GM21576 (cell line): ENCODE measurements around the gene CDKN2AIPNL.
"Not testable (repeated sequence)": the region's sequence is repeated elsewhere in the genome, so short reads cannot be mapped to it uniquely, and the experiment has no call there.

Experiments used
- ATAC-seq: cut with Tn5 transposase; IDR thresholded peaks from one replicate; pipeline ENCODE4 v1.9.1; 2021; ENCODE audit warnings: mild to moderate bottlenecking, moderate library complexity; ENCODE audit not compliant: unreplicated experiment

Gene CDKN2AIPNL

DNA sequence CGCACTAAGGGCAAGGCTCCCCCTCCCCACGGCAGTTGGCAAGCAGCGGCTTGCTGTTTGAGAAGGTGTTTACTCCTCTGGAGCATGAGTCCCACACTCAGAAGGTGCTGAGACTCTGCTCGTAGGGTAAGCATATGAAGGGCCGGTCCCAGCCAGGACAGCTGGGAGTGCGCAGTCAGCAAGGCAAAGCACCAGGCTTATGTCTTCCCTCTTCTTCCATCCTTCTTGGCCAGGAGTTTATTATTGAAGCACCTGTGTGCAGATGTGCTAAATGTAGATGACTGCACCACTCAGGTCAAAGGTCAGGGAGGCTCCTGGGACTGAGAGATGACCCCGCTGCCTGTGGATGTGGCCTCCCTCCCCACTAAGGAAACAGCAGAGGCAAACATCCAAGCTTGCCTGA lies 27.0 kb upstream of the CDKN2AIPNL start:
- ATAC-seq = no peak

DNA sequence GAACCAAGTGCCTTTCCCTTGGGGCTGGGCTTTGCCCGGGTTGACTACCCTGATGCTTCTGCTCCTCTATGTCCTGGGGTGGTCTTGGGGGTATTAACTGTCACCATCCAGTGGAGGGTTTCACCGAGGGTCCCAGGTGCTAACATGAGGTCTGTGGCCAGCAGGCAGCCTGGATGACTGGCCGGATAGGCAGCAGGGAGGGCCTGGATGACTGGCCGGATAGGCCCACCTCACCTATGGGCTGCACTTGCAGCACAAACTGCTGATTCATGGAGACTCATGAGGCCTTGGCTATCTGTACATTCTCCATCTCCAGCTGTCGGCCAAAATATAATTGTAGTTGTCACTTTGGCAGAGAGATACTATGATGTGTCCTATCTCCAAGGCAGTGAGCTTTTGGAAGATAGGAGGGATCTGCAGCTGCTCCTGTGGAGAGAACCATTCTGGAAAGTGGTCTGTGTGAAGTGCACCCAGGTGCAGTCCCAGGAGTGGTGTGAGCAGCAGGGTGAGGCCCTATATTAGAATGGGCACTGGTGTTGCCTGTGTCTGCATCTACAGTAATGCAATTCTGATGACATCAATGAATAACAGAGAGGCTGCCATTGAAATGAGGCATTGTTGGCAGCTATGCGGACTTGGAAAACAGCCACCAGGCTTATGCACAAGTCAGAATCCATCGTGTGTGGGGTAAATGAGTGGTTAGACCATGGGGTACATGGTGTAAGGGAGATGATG lies 26.3 kb upstream of the CDKN2AIPNL start:
- ATAC-seq = no peak

DNA sequence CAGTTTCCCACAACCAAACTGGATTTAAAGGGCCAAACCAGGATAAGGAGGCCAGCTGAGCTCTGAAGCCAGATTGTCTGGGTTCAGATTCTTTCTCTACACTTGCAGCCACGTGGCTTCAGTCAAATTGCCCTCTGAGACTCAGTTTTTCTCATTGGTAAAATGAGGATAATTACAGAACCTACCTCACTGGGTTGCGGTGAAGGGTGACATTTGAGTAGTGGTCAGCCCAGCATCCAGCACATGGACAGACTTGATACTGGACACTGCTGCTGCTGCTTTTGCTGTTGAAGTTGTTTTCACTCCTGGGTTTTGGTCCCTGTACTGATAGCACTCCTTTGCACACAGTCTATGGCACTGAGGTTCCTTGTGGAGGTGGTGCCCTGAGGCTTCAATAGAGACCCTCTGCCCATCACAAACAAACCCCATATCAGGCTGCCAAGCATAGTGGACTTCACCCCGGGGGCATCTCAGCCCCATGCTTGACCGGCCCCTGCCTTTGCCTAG lies 25.7 kb upstream of the CDKN2AIPNL start:
- ATAC-seq = peak; percentile 6

DNA sequence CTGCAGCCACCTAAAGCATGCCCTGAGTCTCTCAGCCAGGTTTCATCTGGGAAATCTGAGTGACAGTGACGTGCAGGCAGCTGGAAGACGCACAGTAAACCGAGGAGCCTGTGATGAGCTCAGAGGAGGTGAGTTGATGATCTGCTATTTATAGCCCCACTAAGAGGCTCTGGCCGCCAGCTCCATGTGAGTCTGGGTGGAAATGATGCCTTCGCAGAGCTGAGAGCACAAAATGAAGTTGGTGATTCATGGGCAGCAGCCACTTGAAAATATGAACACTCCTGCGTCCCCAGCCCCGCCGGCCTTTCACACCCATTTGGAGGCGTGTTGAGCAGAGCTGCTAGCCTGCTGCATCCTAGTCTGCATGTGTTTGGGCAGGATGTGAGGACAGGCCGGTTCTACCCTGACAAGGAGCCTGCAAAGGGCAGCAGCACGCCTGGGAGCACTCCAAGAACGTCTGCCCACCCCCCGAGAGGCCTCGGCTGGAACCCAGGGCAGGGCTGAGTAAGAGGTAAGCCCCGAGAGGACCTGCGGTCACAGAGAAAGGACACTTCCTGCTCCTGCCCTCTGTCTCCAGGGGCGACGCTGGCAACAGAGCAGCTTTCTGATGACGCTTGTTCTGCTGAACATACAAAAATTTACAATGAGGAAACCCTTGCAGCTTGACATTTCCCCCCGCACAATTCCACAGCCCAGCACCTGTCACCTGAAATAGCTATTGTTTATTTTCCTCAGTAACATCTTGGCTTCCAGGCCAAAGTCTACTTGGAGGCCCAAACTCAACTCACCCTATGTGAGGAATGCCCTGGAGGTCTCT lies 25.1 kb upstream of the CDKN2AIPNL start:
- peak; percentile 93 for ATAC-seq

DNA sequence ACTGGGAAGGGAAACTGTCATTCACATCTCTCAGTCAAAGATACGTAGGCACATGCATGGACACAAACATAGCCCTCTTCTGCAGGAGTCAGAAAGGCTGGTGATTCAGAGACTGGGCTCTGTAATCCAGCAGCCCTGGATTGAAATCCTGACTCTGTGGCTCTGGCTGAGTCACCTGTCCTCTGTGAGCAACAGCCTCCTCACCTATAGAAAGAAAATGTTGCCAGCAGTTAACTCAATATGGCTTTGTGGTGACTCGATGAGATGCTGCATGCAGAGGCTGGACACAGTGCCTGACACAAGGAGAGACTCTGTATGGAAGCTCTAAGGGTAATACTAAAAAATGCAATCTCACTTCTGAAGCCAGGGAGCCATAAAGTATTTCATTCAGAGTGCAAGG lies 23.9 kb upstream of the CDKN2AIPNL start:
- no peak for ATAC-seq

DNA sequence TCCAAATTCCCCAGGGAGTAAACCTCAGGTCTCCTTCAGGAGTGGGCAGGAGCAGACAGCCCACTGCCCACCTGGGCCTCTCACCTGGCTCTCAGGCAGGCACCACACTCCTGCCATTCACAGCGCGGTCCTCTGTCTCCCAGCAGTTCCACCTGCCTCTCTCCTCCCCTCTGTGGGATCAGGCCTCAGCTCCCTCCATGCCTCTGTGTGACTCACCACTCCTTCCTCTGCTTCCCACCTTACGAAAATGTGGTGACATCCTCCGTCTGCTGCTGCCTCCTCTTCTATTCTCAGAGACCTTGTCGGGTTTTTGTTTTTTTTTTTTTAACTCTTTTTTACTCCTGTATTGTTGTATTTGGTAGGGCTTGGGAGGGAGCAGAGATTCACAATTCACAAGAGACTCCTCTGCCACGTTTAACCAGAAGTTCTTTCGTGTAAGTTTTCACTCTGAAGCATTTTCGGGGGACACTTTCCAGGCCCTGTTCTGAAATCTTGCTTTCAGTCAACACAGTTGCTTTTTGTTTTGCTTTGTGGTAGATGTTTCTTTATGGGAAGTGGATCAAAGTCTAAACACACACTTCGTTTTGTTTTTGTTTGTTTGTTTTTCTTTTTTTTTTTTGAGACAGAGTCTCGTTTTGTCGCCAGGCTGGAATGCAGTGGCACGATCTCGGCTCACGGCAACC lies 21.1 kb upstream of the CDKN2AIPNL start:
- no peak for ATAC-seq

DNA sequence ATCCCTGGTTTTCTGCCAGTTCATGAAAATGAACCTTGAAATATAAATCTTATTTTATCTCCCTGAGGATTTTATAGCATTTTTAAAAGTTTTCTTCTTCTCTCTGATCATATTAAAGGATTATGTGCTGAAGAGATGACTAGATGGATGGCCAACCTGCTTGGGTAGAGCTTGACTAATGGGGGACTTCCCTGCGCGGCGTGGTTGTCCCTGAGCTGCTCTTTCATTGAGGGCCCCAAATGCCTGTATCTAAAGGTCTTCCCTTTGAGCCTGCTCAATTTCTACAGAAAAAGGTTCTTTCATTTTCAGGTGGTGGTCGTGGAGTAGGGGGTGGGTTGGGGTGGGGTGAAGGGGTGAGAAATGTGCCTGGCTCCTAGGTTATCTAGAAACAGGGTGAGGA lies 20.5 kb upstream of the CDKN2AIPNL start:
- no peak for ATAC-seq

DNA sequence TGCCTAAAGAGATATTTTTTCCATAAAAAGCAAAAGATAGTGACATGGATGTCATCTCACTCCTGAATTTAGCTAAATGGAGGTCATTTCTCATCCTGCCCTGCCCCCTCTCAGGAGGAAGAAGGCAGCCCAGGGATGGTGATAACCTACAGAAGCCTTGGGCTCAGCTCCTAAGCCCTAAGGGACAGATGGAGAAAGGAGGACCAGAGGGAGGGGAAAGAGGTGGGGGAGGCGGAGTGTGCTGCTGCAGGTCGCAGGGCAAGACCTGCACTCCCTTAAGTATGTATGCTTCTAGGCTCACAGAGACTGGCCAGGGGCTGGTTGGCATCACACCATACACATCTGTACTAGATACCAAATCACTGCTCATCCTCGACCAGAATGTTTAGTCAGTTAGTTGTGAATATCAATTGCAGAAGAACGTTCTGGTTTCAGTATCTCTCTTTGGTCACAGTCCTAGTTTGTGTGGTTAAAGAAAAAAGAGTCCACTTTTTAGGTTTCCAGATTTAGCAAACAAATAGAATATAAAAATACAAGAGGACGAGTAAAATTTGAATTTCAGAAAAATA lies 18.4 kb upstream of the CDKN2AIPNL start:
- no peak for ATAC-seq

DNA sequence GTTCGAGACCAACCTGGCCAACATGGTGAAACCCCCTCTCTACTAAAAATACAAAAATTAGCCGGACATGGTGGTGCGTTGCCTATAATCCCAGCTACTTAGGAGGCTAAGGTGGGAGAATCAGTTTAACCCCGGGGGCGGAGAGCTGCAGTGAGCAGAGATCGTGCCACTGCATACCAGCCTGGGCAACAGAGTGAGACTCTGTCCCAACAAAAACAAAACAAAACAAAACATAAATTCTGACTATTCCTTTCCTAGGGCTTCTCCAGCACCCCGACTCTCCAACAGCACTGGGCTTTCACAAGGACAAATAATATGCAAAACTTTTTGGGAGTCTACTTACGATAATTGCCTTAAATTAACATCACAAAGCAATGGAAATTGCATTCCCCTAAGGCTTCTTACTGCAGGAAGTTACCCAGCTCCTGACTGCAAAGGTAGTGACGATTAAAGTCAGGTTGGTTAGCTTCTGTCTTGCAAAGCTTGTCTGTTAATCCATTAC lies 15.9 kb upstream of the CDKN2AIPNL start:
- no peak for ATAC-seq

DNA sequence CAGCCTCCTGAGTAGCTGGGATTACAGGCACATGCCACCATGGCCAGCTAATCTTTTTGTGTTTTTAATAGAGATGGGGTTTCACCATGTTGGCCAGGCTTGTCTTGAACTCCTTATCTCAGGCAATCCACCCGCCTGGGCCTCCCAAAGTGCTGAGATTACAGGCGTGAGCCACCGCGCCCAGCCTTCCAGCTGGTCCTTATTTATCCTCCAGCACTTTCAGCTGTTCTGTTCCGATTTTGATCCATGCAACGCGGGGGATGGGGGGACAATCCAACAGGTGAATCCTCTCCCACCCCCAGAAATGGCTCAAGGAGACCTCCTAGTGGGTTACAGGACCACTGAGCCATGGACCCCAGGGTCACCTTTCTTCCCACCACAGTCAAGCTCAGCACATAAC lies 14.7 kb upstream of the CDKN2AIPNL start:
- ATAC-seq = no peak

DNA sequence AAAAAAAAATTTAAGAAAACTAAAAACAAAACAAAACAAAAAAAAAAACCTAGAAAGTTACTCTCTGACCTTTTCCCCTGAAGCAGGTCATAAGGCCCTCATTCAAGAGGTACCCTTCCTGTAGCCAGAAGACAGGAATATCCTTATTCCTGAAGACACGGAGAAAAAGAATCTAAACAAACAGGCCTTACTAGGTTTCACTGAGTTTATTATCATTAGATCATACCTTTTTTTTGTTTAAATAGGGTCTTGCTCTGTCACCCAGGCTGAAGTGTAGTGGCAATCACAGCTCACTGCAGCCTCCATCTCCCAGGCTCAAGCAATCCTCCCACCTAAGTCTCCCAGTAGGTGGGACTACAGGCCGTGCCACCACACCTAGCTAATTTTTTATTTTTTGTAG lies 11.7 kb upstream of the CDKN2AIPNL start:
- no peak for ATAC-seq

DNA sequence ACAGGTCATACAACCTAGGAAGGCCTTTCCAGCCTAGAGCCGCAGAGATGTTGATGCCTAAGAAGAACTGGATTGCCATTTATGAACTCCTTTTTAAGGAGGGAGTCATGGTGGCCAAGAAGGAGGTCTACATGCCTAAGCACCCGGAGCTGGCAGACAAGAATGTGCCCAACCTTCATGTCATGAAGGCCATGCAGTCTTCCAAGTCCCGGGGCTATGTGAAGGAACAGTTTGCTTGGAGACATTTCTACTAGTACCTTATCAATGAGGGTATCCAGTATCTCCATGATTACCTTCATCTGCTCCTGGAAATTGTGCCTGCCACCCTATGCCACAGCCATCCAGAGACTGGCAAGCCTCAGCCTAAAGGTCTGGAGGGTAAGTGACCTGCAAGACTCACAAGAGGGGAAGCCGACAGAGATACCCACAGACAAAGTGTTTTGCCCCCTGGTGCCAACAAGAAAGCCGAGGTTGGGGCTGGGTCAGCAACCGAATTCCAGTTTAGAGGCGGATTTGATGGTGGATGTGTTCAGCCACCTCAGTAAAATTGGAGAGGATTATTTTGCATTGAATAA lies 11.2 kb upstream of the CDKN2AIPNL start:
- no peak for ATAC-seq

DNA sequence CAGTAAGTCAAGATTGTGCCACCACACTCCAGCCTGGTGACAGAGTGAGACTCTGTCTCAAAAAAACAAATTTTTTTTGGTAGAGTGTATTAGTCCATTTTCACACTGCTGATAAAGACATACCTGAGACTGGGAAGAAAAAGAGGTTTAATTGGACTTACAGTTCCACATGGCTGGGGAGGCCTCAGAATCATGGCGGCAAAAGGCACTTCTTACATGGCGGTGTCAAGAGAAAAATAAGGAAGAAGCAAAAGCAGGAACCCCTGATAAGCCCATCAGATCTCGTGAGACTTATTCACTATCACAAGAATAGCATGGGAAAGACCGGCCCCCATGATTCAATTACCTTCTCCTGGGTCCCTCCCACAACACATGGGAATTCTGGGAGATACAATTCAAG lies 9.4 kb upstream of the CDKN2AIPNL start:
- not testable (repeated sequence) for ATAC-seq

DNA sequence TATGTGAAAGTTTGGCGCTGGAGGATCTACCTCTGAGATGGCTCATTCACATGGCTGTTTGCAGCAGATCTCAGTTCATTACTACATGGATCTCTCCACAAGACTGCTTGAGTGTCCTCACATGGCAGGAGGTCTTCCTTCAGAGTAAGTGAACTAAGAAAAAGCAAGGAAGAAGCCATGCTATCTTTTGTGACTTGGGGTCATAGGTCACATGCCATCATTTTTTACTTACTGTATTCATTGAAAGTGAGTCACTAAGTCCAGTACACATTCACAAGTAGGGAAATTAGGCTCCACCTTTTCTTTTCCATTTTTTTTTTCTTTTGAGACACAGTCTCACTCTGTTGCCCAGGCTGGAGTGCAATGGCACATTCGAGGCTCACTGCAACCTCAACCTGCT lies 8.7 kb upstream of the CDKN2AIPNL start:
- ATAC-seq = no peak

DNA sequence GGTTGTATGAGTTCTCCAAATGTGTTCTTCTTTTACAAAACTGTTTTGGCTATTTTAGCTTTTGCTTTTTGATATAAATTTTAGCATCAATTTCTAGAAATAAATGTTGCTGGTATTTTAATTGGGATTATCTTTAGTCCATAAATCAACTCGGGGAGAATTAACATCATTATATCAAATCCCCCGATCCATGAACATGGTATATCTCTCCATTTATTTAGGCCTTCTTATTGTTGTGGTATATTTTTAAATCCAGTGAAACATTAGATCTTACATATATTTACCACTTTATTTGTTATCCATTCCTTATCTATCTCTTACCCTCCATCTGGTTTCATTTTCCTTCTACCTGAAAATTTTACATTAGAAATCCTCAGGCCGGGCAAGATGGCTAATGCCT lies 7.3 kb upstream of the CDKN2AIPNL start:
- ATAC-seq = no peak

DNA sequence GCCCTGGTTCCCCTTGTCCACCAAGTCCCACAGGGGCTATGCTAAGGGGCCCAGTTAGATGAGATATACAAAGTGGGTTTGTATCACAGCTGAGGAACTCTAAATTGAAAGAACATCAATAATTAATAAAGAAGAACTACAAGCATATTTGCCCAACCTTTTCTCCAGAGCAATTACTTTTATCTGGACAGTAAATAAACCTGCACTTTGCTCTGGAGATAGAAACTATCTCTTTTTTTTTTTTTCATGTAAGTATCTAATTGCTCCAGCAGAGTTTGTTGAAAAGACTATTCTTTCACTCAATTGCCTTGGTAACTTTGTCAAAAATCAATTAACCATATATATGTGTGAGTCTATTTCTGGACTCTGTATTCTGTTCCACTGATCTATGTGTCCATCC lies 6.0 kb upstream of the CDKN2AIPNL start:
- no peak for ATAC-seq

DNA sequence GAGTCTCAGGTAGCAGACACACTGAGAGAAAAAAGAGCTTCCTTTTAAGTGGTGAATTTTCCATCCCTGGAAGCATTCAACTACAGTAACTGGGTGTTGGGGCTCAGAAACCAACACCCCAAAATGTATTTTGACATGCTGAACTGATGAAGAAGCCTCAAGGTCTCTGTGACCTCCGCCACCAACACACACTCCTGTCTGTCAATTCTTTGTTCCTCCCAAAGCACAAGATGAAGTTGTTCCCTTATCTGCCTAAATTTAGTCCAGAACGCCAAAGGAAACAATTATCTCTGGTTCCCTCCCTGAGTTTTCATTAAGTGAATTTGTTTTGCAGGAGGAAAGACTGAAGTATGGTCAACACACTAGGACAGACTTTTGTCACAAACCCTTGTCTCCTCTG lies 1.4 kb upstream of the CDKN2AIPNL start:
- ATAC-seq = no peak

DNA sequence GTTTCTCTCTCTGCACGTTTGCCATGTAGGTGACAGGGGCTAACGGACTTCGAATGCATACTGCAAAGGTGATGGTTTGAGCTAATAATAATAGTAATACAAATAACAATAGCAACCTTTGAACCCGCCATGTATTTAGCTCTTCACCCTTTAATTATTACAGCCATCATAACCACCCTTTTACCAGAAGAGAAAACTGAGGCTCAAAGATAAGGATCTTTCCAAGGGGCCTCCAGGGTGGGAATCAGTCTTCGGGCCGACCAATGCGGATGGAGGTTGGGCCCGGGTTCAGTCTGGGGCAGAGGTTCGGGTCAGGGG lies 494 bp downstream of the CDKN2AIPNL start:
- ATAC-seq = no peak

DNA sequence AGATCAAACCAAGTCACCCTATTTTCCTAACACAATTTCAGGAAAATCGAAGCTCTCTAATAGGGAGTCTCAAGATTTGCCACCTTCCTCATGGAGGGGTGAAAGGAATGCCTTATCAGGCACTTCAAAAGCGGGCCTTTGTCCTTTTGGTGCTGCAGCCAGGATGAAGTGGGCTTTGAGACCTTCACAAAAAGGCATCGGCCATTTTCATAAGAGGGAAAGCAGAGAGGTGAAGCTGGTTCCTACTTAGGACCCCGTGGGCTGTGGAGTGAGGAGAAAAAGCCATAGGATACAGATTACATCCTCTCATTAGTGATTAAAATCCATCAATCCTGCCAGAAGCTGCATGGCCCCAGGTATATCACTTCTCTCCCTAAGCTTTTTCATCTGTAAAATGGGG lies 859 bp downstream of the CDKN2AIPNL start:
- no peak for ATAC-seq

DNA sequence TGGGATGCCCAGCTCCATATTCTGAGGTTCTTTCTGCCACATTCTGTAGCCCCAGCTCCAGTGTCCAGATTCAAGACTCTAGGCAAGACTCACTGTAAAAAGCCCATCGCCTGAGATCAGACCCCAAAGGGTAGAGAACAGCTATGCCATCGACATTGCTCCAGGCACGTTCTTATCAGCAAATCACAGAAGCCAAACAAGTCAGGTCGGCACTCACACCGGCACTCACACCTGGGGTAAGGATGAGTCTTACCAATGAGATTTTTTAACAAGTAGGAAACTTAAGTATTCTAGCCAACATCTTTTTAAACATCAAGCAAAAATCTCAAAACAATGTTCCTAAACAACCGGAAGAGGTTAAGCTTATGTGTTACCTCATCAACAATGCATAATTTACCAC lies 2.4 kb downstream of the CDKN2AIPNL start:
- ATAC-seq = no peak

DNA sequence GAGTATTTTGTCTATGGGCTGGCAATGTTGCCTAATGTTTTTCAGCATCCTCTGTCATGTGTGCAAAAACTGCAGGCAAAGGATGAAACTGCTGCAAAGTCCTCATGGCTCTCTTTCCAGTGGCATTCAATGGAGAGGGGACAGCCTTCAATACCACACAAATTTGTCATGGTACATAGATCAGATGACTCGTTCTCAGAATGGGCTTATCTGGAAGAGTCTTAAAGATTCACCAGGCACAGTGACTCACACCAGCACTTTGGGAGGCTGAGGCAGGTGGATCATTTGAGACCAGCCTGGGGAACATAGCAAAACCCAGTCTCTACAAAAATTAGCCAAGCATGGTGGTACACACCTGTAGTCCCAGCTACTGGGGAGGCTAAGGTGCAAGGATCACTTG lies 5.3 kb downstream of the CDKN2AIPNL start:
- no peak for ATAC-seq
